Thyroid gland (tissue), 4 donors: Measurements from ENCODE around the gene UGT2B10. TPM values are rescaled to one million over a fixed set of nuclear protein-coding genes. Genes with fewer than 3 reads are reported as not detected.

Source experiments
- DNase-seq, 2 donors: peaks; one replicate each; pipeline ENCODE4 v3.0.0-alpha.2; 2019
- H3K27ac ChIP-seq, 3 donors: fragments of 200-600 bp; sonication (generic); 1 replicate in 2 of 3; 2 replicates in 1 of 3; pipeline ENCODE4 v1.5.1; 2016 to 2019; ENCODE audit warnings: mild to moderate bottlenecking in 1 of 3, moderate library complexity in 1 of 3
- H3K27me3 ChIP-seq: fragments of 200-600 bp; sonication (generic); one replicate; pipeline ENCODE4 v1.5.1; 2019
- H3K36me3 ChIP-seq, 2 donors: fragments of 200-600 bp; sonication (generic); one replicate each; pipeline ENCODE4 v1.5.1; 2016 to 2019
- H3K4me1 ChIP-seq, 2 donors: fragments of 200-600 bp; sonication (generic); one replicate each; pipeline ENCODE4 v1.5.1; 2017 to 2019
- H3K4me3 ChIP-seq, 3 donors: fragments of 200-600 bp; sonication (generic); replicated peaks in 1 of 3; 1 replicate in 2 of 3; 2 replicates in 1 of 3; pipeline ENCODE4 v1.5.1; 2016; ENCODE audit warnings: mild to moderate bottlenecking in 1 of 3
- H3K9me3 ChIP-seq: fragments of 200-600 bp; sonication (generic); one replicate; pipeline ENCODE4 v1.5.1; 2017
- CTCF ChIP-seq, 6 experiments: fragments of 200-600 bp in 3 of 6; fragments of 450-650 bp in 3 of 6; sonication (generic) in 3 of 6; IDR thresholded peaks; one replicate each; pipeline ENCODE4 v1.5.1; 2016 to 2019; ENCODE audit warnings: antibody characterized with exemption in 6 of 6, mild to moderate bottlenecking in 2 of 6, inconsistent platforms in 1 of 6, moderate library complexity in 1 of 6
- POLR2A ChIP-seq, 2 donors: fragments of 450-650 bp; IDR thresholded peaks; one replicate each; pipeline ENCODE4 v1.6.1; 2017; ENCODE audit warnings: antibody characterized with exemption in 2 of 2, mild to moderate bottlenecking in 2 of 2, moderate library complexity in 1 of 2
- WGBS, 2 donors: methylation state at CpG; one replicate each; pipeline ENCODE4 v1.1.5; 2017; 5-methylcytosine and 5-hydroxymethylcytosine counted together
- intact Hi-C: fragments of 100-400 bp; cut with DNase I; formaldehyde crosslinking; loops from one replicate; pipeline ENCODE4 v1.15.1; 2023
- total RNA-seq, 4 donors: library from RNA; depleted of rRNA; stranded (reverse); fragments of >200 nt; gene quantifications; one replicate each; pipeline ENCODE4 v1.2.3, GENCODE V29; 2016

UGT2B10 gene
- total RNA-seq, 4 donors from 2014 or later, result not detected

- Histone ChIP-seq H3K27ac (no peak overlapping the region), H3K36me3 (no peaks in the 10 kb centered on the region), H3K4me1 (no peaks in the 10 kb centered on the region), H3K9me3 (no peaks in the 10 kb centered on the region), H3K4me3 (no peak overlapping the region), H3K27me3 (no peaks in the 10 kb centered on the region)
- DNase-seq, result no peak
- intact Hi-C loops, result no loop called here
- TF ChIP-seq POLR2A (IDR thresholded peaks at IDR 0.05) (no peak), CTCF (IDR thresholded peaks at IDR 0.05) (no peak)
Measured at GRCh38 chr4:68861057-68861456, 45.3 kb downstream of the UGT2B10 start.

- Histone ChIP-seq H3K36me3 (no peaks in the 10 kb centered on the region), H3K4me1 (no peaks in the 10 kb centered on the region), H3K27me3 (no peaks in the 10 kb centered on the region), H3K27ac (no peak overlapping the region), H3K9me3 (no peaks in the 10 kb centered on the region), H3K4me3 (no peak overlapping the region)
- intact Hi-C loops, result no loop called here
- no peak for DNase-seq
- TF ChIP-seq CTCF (IDR thresholded peaks at IDR 0.05) (no peak), POLR2A (IDR thresholded peaks at IDR 0.05) (no peak)
- WGBS, 2 donors, result 80% methylated on average over 6 of the region's 6 CpGs
Measured at GRCh38 chr4:68864438-68865187, 48.8 kb downstream of the UGT2B10 start.

GRCh38 chr4:68865188-68865638, 49.4 kb downstream of the UGT2B10 start:
- H3K27me3 ChIP-seq, result no peaks in the 10 kb centered on the region
- no peak overlapping the region for H3K4me3 ChIP-seq
- no peak for DNase-seq
- no peaks in the 10 kb centered on the region for H3K36me3 ChIP-seq
- no peaks in the 10 kb centered on the region for H3K4me1 ChIP-seq
- intact Hi-C loops, result no loop called here
- no peak overlapping the region for H3K27ac ChIP-seq
- WGBS, 2 donors, result 82 to 93% methylated on average over 4 of the region's 4 CpGs
- no peaks in the 10 kb centered on the region for H3K9me3 ChIP-seq
- TF ChIP-seq CTCF (IDR thresholded peaks at IDR 0.05) (no peak), POLR2A (IDR thresholded peaks at IDR 0.05) (no peak)

- 80 to 90% methylated on average over 5 of the region's 5 CpGs for WGBS, 2 donors
Measured at GRCh38 chr4:68865760-68866159, 50.0 kb downstream of the UGT2B10 start.

More at GRCh38 chr4:68865760-68866159, 50.0 kb downstream of the UGT2B10 start:
- Histone ChIP-seq H3K27ac (no peak overlapping the region), H3K4me1 (no peaks in the 10 kb centered on the region), H3K27me3 (no peaks in the 10 kb centered on the region), H3K9me3 (no peaks in the 10 kb centered on the region), H3K4me3 (no peak overlapping the region), H3K36me3 (no peaks in the 10 kb centered on the region)
- no peak for TF ChIP-seq POLR2A (IDR thresholded peaks at IDR 0.05)
- TF ChIP-seq CTCF (IDR thresholded peaks at IDR 0.05), result no peak
- no peak for DNase-seq
- intact Hi-C loops, result no loop called here
